Left ventricle myocardium superior (tissue), 1 donor: ENCODE measurements around the gene ZNF664. TPM values are rescaled to one million over a fixed set of nuclear protein-coding genes. Genes with fewer than 3 reads are reported as not detected.

Source experiments
- ATAC-seq: fragments of 200-7000 bp; cut with Tn5 transposase; one replicate; pipeline ENCODE4 v1.9.1; 2020; ENCODE audit warnings: mild to moderate bottlenecking, moderate library complexity
- DNase-seq: peaks from one replicate; pipeline ENCODE4 v3.0.0-alpha.2; 2020
- intact Hi-C: fragments of 100-400 bp; cut with micrococcal nuclease; formaldehyde crosslinking; loops from one replicate; pipeline ENCODE4 v1.11.0; 2022
- long read RNA-seq: library from polyadenylated mRNA; unstranded; transcript quantifications from one replicate; pipeline ENCODE4 v2.0.0, GENCODE V29; 2021
- total RNA-seq: library from RNA; stranded (reverse); fragmentation: NEBNext Ultra II Directional; extraction: Animal tissue kit (Norgen Biotek cat#: 25700); gene quantifications from one replicate; pipeline ENCODE4 v1.2.1, GENCODE V29; 2021
- donor health status: DM: no; HTN: yes; CAD: no; lungs with severe emphysema.

The ZNF664 gene
- 85.2 TPM for total RNA-seq
- long read RNA-seq, full-length matches to known transcripts = 4 of 5 reads
- long read RNA-seq, partial matches to known transcripts = 0 of 5 reads
- long read RNA-seq, other reads (novel, unspliced or antisense) = 1 of 5 reads

DNA sequence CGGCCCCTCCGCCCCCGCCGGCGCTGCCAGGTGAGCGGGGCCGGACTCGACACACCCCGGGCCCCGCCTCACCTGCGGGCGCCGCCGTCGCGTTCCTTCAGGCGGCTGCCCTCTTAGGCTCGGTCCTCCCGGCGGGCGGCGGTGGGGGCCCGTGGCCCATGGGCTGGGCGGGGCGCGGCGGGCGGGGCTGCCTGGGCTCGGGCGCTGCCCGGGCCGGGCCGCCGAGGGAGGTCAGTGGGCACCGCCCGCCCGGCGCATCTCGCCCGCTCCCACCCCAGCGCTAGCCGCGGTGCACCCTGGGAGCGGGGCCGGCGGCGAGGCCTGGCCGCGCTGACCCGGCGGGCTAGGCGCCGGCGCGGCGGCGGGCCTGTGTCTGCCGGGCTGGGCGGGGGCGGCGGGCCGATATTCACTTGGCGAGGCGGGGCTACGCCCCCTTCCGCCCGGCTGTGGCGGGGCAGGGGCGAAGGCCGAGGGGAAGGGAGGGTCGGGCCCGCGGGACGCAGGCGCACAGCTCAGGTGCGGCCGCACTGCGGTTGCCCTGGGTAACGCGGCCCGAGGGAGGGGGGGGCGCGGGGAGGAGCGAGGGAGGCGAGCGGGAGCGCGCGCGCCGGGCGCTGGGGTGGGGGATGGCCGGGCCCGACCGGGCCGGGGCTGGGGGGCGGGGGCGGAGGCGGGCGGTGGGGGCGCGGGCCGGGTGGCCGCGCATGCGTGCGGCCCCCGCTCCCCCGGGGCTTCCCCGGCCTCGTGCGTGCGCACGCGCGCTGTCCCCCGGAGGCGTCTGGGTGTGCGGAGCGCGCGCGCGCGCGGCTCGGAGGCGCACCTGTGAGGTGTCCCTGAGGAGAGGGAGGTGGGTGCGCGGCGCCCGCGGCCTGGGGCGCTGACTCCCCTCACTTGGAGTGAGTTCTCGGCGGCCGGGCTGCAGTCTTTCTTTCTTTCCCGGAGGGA is at the start of gene ZNF664, which contains the start of gene CCDC92:
Gene ZNF664 (plus strand): TSS at position 759 of the 945 bp plus-strand sequence. CDS start 38,930 bp downstream, outside the sequence.
Gene CCDC92 (minus strand): TSS at position 375 of the 945 bp plus-strand sequence. CDS start 28,526 bp downstream, outside the sequence.
- intact Hi-C loops = no loop called here
- peak; percentile 89 for ATAC-seq
- DNase-seq = peak; percentile 96

DNA sequence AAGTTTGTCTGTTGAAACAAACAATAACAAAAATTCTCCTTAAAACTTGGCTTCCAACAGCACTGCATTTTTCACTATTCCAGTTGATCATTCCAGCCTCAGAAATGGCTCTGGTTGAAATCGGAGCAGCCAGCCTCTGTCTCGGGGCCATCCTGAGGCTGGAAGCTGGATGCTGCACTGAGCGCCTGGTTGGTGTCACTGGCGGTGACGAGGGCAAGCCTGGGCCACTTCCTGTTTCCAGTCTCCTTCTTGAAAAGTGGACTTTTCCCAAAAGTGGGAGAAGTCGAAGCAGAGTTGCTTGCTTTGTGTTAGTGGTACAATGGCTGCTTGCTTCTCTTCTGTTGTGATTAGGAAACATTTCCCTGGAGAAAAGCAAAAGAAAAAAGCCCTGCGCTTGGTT is 49.1 kb upstream of the ZNF664 start:
- no peak for DNase-seq
- intact Hi-C loops = no loop called here

DNA sequence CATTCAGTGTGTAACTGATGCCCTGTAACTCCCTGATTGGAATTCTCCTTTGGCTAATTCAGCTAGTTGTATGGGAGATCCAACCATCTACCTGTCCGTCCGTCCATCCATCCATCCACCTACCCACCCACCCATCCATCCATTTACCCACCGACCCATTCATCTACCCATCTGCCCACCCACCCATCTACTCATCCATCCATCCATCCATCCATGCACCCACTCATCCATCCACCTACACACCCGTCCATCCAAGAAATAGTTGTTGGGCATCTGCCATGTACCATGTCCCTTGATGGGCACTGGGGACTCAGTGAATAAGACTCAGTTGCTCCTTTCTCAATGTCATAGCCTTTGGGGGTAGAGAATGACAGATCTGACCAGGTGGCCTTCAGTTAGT is 48.5 kb upstream of the ZNF664 start:
- DNase-seq (no peak), ATAC-seq (no peak)
- intact Hi-C loops = no loop called here

More for the DNA sequence above, 49.1 kb upstream of the ZNF664 start:
- no peak for ATAC-seq

DNA sequence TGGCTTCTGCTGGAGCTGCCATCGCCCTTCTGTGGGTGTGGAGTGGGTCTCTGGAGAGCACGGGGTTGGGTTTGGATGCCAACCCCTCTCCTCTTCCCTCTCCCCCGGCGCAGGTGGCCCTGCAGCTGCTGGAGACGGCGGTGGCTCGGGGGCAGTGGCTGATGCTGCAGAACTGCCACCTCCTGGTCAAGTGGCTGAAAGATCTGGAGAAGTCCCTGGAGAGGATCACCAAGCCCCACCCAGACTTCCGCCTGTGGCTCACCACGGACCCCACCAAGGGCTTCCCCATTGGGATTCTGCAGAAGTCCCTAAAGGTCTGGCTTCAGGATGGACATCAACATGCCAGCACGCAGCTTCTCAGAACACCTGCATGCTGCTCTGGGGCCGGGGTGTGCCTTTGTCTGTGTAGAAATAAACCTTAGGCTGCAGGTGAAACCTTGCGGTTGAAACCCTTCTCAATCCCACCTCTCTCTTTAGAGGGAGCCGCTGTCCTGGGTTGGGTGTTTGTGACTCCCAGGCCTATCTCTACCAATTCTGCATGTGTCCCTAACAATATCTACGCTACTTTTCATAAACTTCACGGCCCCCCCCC is 44.6 kb upstream of the ZNF664 start:
- ATAC-seq = no peak
- no peak for DNase-seq
- intact Hi-C loops = no loop called here

DNA sequence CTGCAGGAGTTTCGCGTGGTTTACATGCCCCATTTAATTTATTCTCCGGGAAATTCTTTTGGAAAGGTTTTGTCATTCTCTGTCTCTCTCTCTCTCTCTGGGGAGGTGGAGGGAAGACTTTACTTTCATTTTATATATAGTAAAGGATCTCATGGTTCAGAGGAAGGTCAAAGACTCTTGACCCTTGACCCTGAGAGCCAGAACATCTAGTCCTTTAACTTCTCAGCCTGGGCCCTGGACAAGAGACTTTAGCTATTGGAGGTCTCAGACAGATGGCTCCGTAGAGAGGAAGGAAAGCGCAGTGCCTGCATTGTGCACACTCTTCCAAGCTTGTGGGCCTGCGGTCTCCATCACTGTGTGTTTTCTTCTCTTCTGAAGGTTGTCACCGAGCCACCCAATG is 44.1 kb upstream of the ZNF664 start:
- no peak for DNase-seq
- intact Hi-C loops = no loop called here
- ATAC-seq = peak; percentile 57

DNA sequence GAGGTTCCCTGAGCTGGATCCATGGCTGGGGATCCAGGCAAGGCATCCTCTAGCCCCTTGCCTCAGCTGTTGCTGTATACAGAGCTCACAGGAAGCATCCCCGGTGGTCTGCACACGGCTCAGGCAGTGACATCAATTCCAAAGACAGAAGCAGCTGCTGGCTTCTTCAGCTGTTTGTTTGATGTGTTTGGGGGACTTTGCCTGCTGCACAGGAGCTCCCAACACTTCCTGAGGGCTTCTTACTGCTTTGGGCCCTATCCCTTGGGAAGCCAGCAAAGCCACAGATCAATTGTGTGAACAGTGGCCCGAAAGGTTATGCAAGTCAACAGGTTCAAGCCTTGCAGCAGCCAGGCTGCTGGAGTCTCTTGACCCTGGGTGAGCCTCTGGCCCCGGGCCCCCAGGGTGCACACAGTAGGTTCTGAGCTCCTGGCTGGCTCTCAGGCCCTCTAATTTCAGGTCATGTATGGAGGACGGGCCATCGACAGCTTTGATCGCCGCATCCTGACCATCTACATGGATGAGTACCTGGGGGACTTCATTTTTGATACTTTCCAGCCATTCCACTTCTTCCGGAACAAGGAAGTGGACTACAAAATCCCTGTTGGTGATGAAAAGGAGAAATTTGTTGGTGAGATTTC is 43.0 kb upstream of the ZNF664 start:
- DNase-seq (no peak), ATAC-seq (no peak)
- intact Hi-C loops = no loop called here

DNA sequence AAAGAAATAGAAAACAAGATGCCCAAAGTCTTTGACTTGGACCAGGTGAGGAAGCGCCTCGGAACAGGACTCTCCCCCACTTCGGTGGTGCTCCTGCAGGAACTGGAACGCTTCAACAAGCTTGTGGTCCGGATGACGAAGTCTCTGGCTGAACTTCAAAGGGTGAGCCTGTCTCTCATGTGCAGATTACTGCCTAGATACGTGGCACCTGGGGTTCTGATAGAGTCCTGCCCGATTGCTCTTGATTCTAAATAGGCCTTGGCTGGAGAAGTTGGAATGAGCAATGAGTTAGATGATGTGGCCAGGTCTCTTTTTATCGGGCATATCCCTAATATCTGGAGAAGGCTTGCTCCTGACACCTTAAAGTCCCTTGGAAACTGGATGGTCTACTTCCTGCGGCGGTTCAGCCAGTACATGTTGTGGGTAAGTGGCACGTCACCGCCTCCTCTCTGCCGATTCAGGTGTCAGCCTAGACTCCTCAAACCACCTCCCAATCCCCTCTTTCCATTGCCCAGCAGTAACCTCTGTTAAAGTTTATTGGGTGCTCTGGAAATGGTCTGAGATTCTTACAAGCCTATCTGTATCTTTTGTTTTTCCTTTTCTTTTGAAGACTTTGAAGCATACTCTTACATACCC is 41.2 kb upstream of the ZNF664 start:
- DNase-seq = no peak
- intact Hi-C loops = no loop called here
- no peak for ATAC-seq

DNA sequence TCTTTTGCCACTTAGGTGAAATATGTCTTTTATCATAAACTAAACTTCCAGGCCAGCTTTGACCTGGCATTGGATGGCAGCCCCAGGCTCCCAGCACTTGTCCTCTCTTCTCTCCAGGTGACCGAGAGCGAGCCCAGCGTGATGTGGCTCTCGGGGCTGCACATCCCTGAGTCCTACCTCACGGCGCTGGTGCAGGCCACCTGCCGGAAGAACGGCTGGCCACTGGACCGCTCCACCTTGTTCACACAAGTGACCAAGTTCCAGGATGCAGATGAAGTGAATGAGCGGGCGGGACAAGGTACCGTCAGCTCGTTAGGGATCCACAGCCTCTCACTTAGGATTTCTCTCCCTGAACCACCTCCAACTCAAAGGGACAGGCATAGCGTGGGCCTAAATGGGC is 39.8 kb upstream of the ZNF664 start:
- ATAC-seq (no peak), DNase-seq (no peak)
- intact Hi-C loops = no loop called here

DNA sequence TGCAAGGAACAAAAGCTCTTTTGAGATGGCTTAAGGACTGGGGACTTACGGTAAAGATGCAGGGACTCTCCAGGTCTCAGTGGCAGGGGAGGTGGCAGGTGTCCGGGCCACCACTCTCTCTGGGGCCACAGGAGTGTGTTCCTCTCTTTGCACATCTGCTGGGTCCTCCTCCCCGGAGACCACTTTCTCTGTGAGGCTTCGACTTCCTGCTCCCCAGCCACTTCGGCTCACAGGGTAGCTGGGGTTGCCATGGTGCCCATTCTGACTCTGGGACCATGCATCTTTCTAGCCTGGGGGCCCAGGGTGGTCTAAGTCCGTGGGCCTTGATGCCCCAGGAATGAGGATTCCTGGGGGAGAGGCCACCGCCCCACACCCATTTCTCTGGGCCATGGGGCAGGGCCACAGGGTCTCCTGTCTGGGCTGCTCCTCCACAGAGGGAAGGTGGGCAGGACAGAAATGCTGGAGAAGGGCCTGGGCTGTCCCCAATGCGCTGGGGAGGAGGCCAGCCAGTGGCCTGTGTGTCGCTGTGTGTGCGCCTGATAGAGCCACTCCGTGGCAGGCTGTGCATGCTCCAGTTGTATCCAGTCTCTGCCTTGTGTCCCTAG is 38.9 kb upstream of the ZNF664 start:
- ATAC-seq (no peak), DNase-seq (no peak)
- intact Hi-C loops = no loop called here

DNA sequence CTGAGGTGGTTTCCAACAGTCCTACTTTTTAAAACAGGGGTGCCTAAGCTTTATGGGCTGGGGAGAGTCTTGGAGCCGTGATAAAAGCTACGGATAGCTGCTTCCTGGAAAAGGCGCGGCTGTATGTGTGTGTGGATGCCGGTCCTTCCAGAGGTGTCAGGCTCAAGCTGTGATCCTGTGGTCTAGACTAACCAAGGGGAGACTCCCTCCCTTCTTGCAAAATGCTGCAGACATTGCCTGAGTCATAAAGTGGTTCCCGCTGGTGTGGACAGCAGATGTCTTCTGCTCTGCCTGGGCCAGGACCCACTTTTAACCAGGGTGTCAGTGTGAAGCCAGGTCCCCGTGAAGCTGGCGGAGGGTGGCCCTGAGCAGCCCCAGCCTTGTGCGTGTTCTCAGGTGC is 38.2 kb upstream of the ZNF664 start:
- intact Hi-C loops = no loop called here
- DNase-seq = no peak
- ATAC-seq = no peak

DNA sequence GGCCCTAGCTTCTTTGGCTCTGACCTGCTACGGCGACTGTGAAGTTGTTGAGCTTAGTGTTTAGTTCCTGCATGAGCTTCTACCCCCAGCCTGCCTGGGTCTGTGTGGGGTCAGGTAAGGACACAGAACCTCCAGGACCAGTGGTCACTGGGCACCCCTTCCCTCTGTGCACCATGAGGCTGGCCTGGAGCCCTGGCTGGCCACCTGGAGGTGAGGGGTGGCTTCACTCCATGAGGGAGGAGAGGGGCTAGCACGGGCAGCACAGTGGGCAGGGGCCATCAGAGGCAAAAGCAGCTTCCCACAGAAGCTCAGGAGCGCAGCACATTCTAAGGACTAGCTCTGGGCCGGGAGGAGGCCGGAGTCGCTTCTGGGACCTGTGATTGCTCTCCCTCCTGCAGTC is 37.1 kb upstream of the ZNF664 start:
- intact Hi-C loops = no loop called here
- DNase-seq = no peak
- ATAC-seq = no peak

DNA sequence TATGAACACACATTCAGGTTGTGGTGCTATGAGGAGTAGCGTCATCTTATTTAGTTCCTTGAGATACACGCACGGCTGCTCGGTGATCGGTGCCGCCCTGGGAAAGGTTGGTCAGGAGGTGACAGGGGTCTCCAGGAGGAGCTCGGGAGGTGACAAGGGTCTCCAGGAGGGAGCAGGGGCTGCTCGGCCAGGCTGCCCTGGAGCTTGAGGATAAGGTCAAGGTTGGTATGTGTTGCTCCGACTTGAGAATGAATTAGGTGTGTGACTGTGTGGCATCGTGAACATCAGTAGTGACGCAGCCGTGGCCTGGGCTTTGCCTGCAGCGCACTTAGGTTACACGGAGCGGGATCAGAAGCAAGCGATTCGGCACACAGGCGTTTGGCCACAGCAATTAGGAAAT is 36.5 kb upstream of the ZNF664 start:
- no peak for DNase-seq
- intact Hi-C loops = no loop called here
- no peak for ATAC-seq

DNA sequence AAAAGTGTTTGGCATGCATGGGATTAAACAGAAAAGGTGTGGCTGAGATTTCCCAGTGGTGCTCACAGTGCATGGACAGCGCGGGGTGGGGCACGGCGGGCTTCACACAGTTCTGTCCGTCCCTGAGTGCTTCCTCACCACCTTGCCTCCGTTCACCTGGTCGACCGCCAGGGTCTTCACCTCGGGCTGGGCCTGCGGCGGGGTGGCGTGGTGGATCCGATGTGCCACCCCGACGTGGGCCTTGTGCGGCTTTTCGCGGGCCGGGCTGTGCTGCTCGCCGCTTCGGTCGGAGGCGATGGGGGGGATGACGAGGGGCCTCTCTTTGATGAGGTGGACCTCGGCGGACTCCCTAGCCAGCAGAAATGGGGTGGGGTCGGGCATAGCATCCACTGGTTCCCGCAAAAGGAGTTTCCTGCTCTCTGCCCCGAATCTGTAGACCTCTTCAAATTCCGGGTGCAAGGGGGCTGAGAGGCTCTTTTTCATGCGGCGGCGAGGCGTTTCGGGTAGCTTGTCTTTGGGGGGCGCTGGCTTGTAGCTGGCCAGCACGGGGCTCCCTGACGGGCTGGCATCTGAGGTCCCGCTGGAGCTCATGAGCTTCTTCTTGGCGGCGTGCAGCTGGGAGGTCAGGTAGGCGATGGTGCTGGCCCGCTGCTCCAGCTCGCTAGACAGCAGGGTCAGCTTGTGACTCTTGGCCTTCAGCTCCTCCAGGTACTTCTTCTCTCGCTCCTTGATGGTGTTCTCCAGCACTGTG is 35.9 kb upstream of the ZNF664 start:
- no peak for ATAC-seq
- no peak for DNase-seq

DNA sequence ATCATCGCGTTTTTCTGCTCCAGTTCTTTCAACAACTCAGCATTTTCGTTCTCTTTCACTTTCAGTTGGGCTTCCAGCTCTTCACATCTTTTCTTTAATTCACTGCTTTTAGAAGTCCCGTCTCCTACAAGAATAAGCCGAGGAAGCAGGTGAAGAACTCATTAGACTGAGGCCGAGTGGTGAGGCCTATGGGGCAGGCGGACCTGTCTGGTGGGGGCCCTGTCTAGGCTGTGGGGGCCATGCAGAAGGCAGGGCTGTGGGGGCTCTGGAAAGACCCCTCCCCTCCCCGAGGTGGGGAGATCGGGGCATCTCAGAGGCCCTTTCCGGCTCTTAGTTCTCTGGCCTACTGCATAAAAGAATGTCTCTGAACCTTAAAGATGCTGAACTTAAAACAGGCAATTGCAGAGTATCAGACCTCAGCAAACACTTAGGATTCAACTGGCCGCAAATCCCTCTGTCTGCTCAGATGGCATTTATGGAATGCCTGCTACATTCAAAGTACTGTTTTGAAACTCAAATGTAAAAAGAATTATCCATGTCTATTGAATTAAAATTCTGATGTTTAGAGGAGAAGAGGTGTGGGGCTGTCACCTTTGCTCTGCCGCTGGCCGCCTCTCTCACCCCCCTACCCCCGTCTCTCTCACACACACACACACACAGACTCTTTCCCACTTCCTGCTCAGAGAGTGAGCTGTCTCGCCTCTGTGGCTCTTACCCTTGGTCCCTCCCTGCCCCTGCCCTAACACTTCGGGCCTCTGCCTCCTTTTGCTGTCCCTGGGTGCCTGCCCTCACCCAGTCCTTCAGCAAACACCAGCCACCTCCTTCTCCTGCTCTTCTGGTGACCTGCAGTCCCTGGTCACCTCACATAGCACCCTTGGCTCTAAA is 35.1 kb upstream of the ZNF664 start:
- intact Hi-C loops = no loop called here
- ATAC-seq (peak; percentile 33), DNase-seq (no peak)

More for the DNA sequence above, 35.9 kb upstream of the ZNF664 start:
- intact Hi-C loops = no loop called here

DNA sequence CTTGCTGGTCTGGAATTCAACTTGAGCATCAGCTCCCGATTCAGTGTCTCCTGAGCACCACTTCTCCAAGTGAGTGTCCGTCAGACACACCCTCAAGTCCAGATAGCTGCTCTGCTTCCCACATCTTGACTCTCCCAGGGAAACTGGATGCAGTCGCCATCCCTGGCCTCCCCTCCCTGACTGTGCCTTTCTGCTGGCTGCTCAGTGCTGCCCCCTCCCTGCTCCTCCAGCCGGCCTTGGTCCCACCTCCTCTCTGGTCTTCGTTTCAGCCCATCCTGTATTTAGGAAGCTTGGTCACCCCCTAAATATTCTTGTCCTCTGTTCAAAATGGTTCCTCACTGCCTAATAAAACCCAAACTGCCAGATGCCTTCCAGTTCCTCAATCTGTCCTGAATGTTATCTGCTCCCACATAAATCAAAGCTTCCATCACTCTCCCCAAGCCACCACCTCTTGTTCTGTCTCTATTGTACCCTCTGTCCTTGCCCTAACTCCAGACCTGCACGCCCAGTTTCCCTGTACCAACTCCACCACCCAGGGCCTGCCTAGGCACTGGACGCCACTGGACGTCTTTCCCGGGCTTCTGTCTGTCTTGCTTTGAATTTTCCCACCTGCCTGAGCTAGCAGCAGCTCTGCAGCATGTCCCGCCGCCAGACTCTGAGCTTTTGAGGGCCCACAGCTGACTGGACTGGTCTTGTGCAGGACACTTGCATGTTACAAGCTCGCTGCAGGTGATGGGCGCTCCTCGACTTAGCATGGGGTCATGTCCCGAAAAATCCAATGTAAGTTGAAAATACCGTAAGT is 34.1 kb upstream of the ZNF664 start:
- DNase-seq (no peak), ATAC-seq (no peak)
- intact Hi-C loops = no loop called here
